Stimulated activated CD4-positive, alpha-beta T cell treated with anti-CD3 and anti-CD28 coated beads, TNF-alpha, amount 100 ng/mL, for 48 hours (primary cell): ENCODE measurements around the gene TCERG1L.

ENCODE experiments used
- DNase-seq, 3 donors: peaks; one replicate each; pipeline ENCODE4 v3.0.0-alpha.2; 2020; ENCODE audit warnings: low read depth in 3 of 3

The TCERG1L gene

GRCh38 chr10:131126321-131127137, 185.0 kb downstream of the TCERG1L start:
- no peak for DNase-seq

GRCh38 chr10:131125511-131126225, 185.9 kb downstream of the TCERG1L start:
- no peak for DNase-seq

- no peak for DNase-seq
Observed at GRCh38 chr10:131124945-131125344, 186.6 kb downstream of the TCERG1L start.

GRCh38 chr10:131123496-131123895, 188.0 kb downstream of the TCERG1L start:
- no peak for DNase-seq

- DNase-seq: no peak
Observed at GRCh38 chr10:131121511-131122035, 189.9 kb downstream of the TCERG1L start.

GRCh38 chr10:131119626-131120355, 191.7 kb downstream of the TCERG1L start:
- DNase-seq: no peak

- no peak for DNase-seq
Observed at GRCh38 chr10:131117416-131118212, 193.9 kb downstream of the TCERG1L start.

- DNase-seq: no peak
Observed at GRCh38 chr10:131116991-131117375, 194.5 kb downstream of the TCERG1L start.

GRCh38 chr10:131116216-131116990, 195.1 kb downstream of the TCERG1L start:
- no peak for DNase-seq

- no peak for DNase-seq
Observed at GRCh38 chr10:131115801-131116200, 195.7 kb downstream of the TCERG1L start.

GRCh38 chr10:131115321-131115720, 196.2 kb downstream of the TCERG1L start:
- DNase-seq: no peak

GRCh38 chr10:131114846-131115245, 196.7 kb downstream of the TCERG1L start:
- no peak for DNase-seq

- no peak for DNase-seq
Observed at GRCh38 chr10:131113709-131114291, 197.7 kb downstream of the TCERG1L start.

GRCh38 chr10:131113165-131113564, 198.4 kb downstream of the TCERG1L start:
- DNase-seq: no peak

- no peak for DNase-seq
Observed at GRCh38 chr10:131112691-131113090, 198.8 kb downstream of the TCERG1L start.

GRCh38 chr10:131111471-131112080, 199.9 kb downstream of the TCERG1L start:
- DNase-seq: no peak

- DNase-seq: no peak
Observed at GRCh38 chr10:131111007-131111406, 200.5 kb downstream of the TCERG1L start.

GRCh38 chr10:131110241-131110783, 201.2 kb downstream of the TCERG1L start:
- DNase-seq: no peak

- DNase-seq: no peak
Observed at GRCh38 chr10:131109726-131110125, 201.8 kb downstream of the TCERG1L start.
